Fibroblast of mammary gland (primary cell): ENCODE data around the gene ZBED2.

Experiments used
- DNase-seq: peaks from one replicate; pipeline ENCODE4 v3.0.0-alpha.2; 2010; ENCODE audit warnings: low read depth
- H3K4me3 ChIP-seq: 2 replicates; pipeline ENCODE4 v1.5.1; 2011; ENCODE audit warnings: low read depth, mild to moderate bottlenecking, low read length, moderate library complexity; ENCODE audit not compliant: control insufficient read depth
- TF ChIP-seq, protein P1 (sequence below): conservative IDR thresholded peaks from 2 replicates; pipeline ENCODE4 v1.5.1; 2011; ENCODE audit warnings: low read depth, low read length, inconsistent platforms; ENCODE audit not compliant: control insufficient read depth, insufficient read depth

ZBED2 gene

DNA sequence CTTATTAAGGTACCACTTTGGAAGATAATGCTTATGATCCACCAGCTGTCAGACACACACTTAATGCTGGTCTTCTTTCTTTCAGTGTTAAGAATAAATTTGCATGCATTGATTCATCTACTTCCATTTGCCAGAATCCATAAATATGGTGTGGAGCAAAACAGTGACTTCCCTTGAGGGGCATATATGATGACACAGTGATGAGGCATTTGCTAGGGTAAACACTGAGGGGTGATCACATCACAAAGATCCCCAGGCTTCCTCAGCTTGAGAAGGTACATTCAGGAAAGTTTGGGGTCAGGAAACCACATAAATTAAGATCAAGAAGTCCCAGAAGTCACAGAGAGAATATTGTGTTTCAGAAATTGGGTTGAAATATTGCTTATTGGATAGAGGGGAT, 9.9 kb upstream of the ZBED2 start:
- peak; percentile 23 for DNase-seq
- TF ChIP-seq, protein P1, sequence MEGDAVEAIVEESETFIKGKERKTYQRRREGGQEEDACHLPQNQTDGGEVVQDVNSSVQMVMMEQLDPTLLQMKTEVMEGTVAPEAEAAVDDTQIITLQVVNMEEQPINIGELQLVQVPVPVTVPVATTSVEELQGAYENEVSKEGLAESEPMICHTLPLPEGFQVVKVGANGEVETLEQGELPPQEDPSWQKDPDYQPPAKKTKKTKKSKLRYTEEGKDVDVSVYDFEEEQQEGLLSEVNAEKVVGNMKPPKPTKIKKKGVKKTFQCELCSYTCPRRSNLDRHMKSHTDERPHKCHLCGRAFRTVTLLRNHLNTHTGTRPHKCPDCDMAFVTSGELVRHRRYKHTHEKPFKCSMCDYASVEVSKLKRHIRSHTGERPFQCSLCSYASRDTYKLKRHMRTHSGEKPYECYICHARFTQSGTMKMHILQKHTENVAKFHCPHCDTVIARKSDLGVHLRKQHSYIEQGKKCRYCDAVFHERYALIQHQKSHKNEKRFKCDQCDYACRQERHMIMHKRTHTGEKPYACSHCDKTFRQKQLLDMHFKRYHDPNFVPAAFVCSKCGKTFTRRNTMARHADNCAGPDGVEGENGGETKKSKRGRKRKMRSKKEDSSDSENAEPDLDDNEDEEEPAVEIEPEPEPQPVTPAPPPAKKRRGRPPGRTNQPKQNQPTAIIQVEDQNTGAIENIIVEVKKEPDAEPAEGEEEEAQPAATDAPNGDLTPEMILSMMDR, result no peak
- no peak overlapping the region for H3K4me3 ChIP-seq

DNA sequence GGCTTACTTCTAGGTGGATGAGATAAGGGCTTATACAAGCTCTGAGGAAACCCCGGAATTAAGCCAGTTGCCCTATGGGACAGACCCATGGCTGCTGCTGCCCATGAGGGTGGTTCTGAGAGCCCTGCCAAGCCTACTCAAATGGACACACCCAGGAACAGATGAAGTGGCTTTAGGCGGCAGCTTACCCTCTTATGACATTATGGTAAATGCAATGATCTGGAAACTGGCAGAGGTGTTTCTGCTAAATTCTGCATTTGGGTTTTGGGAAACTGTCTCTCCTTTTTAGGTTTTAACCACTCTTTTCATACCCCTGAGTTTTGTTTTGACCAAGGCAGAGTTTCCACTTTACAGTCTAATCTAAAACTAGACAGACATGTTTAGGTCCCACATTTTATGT, 9.0 kb upstream of the ZBED2 start:
- TF ChIP-seq, protein P1, result no peak
- H3K4me3 ChIP-seq, result no peak overlapping the region
- no peak for DNase-seq

DNA sequence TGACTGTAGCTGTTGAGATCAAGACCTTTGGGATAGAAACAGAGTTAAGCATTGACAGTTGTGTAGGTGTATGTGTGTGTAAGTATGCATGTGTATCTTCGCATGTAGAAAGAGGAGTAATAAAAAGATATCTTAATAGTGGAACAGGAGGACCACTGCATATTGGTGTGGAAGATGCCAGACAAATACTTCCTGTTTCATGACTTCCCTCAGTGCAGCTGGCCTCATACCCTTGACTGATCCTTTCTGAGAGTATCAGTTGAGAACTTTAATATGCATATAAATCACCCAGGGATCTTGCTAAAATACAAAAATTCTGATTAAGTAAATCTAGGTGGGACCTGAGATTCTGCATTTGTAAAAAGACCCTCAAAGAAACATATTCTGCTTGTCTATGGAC, 8.5 kb upstream of the ZBED2 start:
- TF ChIP-seq, protein P1, result no peak
- H3K4me3 ChIP-seq, result no peak overlapping the region
- no peak for DNase-seq

DNA sequence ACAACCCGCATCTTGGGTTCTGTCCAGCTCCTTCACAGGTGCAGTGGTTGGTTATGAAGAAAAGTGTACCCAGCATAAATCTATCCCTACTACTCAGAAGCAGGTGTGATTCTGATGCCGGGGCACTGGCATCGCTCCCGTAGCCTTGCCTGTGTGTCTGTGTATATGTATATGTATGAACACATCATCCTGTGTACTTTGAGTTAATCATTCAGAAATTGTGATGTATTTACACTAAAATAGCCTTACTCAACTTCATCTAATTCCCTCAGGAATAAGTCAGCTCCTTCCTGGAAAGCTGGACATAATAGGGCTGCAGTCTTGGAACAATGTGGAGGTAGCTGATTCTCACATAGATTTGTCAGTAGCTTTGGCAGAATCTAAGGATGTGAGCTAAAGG, 6.7 kb upstream of the ZBED2 start:
- DNase-seq, result no peak
- TF ChIP-seq, protein P1, result no peak

DNA sequence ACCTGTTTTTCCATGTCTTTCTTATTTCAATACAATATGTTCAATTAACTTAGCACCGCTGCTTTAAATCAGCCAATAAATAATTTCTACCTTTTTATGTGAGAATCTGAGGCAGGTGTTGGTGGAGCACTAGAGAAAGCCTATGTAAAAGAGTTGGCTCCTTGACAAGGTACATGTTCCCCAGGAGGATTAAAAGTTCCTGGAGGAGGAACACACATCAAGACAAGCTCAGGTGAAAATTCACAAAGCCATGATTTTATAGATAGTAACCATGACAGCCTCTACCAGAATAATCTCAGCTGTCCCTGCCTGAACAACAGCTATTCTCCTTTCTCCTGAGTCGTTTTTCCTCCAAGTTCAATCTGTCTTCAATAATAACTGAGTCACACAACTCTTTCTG, 3.4 kb upstream of the ZBED2 start:
- TF ChIP-seq, protein P1, result no peak
- no peak overlapping the region for H3K4me3 ChIP-seq
- DNase-seq, result no peak

More for the DNA sequence above, 6.7 kb upstream of the ZBED2 start:
- H3K4me3 ChIP-seq, result no peak overlapping the region

DNA sequence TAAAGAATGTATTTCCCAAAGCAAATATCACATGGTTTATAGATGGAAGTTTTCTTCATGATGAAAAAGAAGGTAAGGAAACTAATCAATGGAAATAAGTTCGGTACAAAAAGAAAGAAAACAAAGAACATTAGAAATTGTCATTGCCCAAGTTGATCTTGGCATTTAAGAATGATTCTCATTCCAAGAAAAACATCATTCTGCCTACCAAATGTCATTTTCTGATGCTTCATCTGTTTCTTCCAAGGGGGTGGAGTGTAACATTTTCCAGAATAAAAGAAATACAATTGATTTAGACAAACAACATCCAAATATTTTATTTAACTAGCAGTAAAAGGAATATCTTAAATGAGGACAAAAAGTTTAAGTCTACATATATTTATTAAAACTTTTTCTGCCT, 3.0 kb upstream of the ZBED2 start:
- no peak overlapping the region for H3K4me3 ChIP-seq
- TF ChIP-seq, protein P1, result no peak
- no peak for DNase-seq

DNA sequence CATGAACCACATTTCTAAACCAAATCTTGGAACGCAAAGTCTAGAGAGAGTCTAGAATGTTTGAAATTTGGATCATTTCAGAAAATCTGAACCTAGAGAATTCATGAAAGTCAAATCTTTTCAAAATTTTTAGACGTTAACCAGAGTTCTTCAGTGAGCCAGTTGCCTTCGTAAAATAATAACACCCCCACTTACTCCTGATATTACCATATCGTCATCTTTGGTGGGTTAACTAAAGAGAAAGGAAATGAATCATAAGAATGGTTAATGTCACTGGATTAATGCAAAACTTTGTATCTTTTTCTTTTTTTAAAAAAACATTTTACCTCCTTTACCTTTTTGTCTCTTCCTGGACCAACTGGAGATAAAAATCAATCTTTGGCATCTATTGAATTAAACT, 1.2 kb upstream of the ZBED2 start:
- TF ChIP-seq, protein P1, result no peak
- no peak for DNase-seq

More for the DNA sequence above, 1.2 kb upstream of the ZBED2 start:
- H3K4me3 ChIP-seq, result no peak overlapping the region
